Activated T-helper 1 cell treated with anti-CD3 and anti-CD28 coated beads, Interleukin-2, amount 50 U/mL, for 16 hours (primary cell): ENCODE data around the gene KCNAB2.

Experiments
- DNase-seq, 2 donors: peaks; one replicate each; pipeline ENCODE4 v3.0.0-alpha.2; 2020; ENCODE audit warnings: low read depth in 1 of 2, low spot score in 1 of 2

Gene KCNAB2

GRCh38 chr1:6077919-6078318 is 32.2 kb downstream of the KCNAB2 start:
- no peak for DNase-seq

- DNase-seq = no peak
Measured at GRCh38 chr1:6080469-6080868, 34.8 kb downstream of the KCNAB2 start.

GRCh38 chr1:6081901-6082300 is 36.2 kb downstream of the KCNAB2 start:
- no peak for DNase-seq

- DNase-seq = no peak
Measured at GRCh38 chr1:6082430-6082971, 36.8 kb downstream of the KCNAB2 start.

- no peak for DNase-seq
Measured at GRCh38 chr1:6083385-6083784, 37.7 kb downstream of the KCNAB2 start.

- no peak for DNase-seq
Measured at GRCh38 chr1:6083801-6084446, 38.2 kb downstream of the KCNAB2 start.

GRCh38 chr1:6084781-6085495 is 39.2 kb downstream of the KCNAB2 start:
- no peak for DNase-seq

GRCh38 chr1:6085666-6086065 is 40.0 kb downstream of the KCNAB2 start:
- DNase-seq = no peak

GRCh38 chr1:6086358-6086757 is 40.7 kb downstream of the KCNAB2 start:
- no peak for DNase-seq

GRCh38 chr1:6086762-6087376 is 41.2 kb downstream of the KCNAB2 start:
- no peak for DNase-seq

- no peak for DNase-seq
Measured at GRCh38 chr1:6087377-6087772, 41.7 kb downstream of the KCNAB2 start.

- no peak for DNase-seq
Measured at GRCh38 chr1:6087958-6088357, 42.3 kb downstream of the KCNAB2 start.

GRCh38 chr1:6088956-6089355 is 43.3 kb downstream of the KCNAB2 start:
- DNase-seq = no peak

GRCh38 chr1:6090288-6090687 is 44.6 kb downstream of the KCNAB2 start:
- no peak for DNase-seq

- DNase-seq = no peak
Measured at GRCh38 chr1:6090996-6091822, 45.5 kb downstream of the KCNAB2 start.

- DNase-seq = no peak
Measured at GRCh38 chr1:6091823-6092109, 46.1 kb downstream of the KCNAB2 start.

GRCh38 chr1:6092211-6092610 is 46.5 kb downstream of the KCNAB2 start:
- no peak for DNase-seq

GRCh38 chr1:6093071-6093470 is 47.4 kb downstream of the KCNAB2 start:
- DNase-seq = no peak

GRCh38 chr1:6093611-6094010 is 47.9 kb downstream of the KCNAB2 start:
- no peak for DNase-seq

GRCh38 chr1:6094246-6094645 is 48.6 kb downstream of the KCNAB2 start:
- no peak for DNase-seq

GRCh38 chr1:6094801-6095505 is 49.3 kb downstream of the KCNAB2 start:
- DNase-seq = no peak
